ENCODE data around the gene ELMOD1.

ELMOD1 gene

GRCh38 chr11:107583629-107584195 lies 7.2 kb upstream of the ELMOD1 start:
- DNase-seq (ENCODE audit: low spot score): no peak

- no peak for DNase-seq (ENCODE audit: low spot score)
Measured at GRCh38 chr11:107587306-107587979, 3.5 kb upstream of the ELMOD1 start.

GRCh38 chr11:107591378-107592230 lies 657 bp downstream of the ELMOD1 start:
- DNase-seq (ENCODE audit: low spot score): peak; percentile 62

GRCh38 chr11:107592231-107592590 lies 1.3 kb downstream of the ELMOD1 start:
- no peak for DNase-seq (ENCODE audit: low spot score)

GRCh38 chr11:107592813-107593212 lies 1.9 kb downstream of the ELMOD1 start:
- DNase-seq (ENCODE audit: low spot score): no peak

GRCh38 chr11:107593951-107594350 lies 3.0 kb downstream of the ELMOD1 start:
- DNase-seq (ENCODE audit: low spot score): no peak

- DNase-seq (ENCODE audit: low spot score): no peak
Measured at GRCh38 chr11:107594736-107595135, 3.8 kb downstream of the ELMOD1 start.

GRCh38 chr11:107598225-107599139 lies 7.5 kb downstream of the ELMOD1 start:
- peak; percentile 66 for DNase-seq (ENCODE audit: low spot score)

GRCh38 chr11:107605061-107606006 lies 14.4 kb downstream of the ELMOD1 start:
- DNase-seq (ENCODE audit: low spot score): no peak

GRCh38 chr11:107606141-107606540 lies 15.2 kb downstream of the ELMOD1 start:
- peak; percentile 22 for DNase-seq (ENCODE audit: low spot score)

GRCh38 chr11:107608809-107609208 lies 17.9 kb downstream of the ELMOD1 start:
- no peak for DNase-seq (ENCODE audit: low spot score)

GRCh38 chr11:107609400-107610218 lies 18.7 kb downstream of the ELMOD1 start:
- no peak for DNase-seq (ENCODE audit: low spot score)

- no peak for DNase-seq (ENCODE audit: low spot score)
Measured at GRCh38 chr11:107612445-107612844, 21.5 kb downstream of the ELMOD1 start.

GRCh38 chr11:107619926-107620325 lies 29.0 kb downstream of the ELMOD1 start:
- no peak for DNase-seq (ENCODE audit: low spot score)

GRCh38 chr11:107621081-107621480 lies 30.1 kb downstream of the ELMOD1 start:
- no peak for DNase-seq (ENCODE audit: low spot score)

GRCh38 chr11:107623183-107623582 lies 32.2 kb downstream of the ELMOD1 start:
- DNase-seq (ENCODE audit: low spot score): no peak

- DNase-seq (ENCODE audit: low spot score): no peak
Measured at GRCh38 chr11:107624983-107625684, 34.2 kb downstream of the ELMOD1 start.

- no peak for DNase-seq (ENCODE audit: low spot score)
Measured at GRCh38 chr11:107625685-107625989, 34.7 kb downstream of the ELMOD1 start.

- no peak for DNase-seq (ENCODE audit: low spot score)
Measured at GRCh38 chr11:107631043-107631442, 40.1 kb downstream of the ELMOD1 start.

GRCh38 chr11:107631931-107632330 lies 41.0 kb downstream of the ELMOD1 start:
- no peak for DNase-seq (ENCODE audit: low spot score)
